GM19467 (cell line): ENCODE results near the gene GPRASP2.

Experiments
- ATAC-seq: cut with Tn5 transposase; IDR thresholded peaks from one replicate; pipeline ENCODE4 v1.9.1; 2021; ENCODE audit warnings: mild to moderate bottlenecking, moderate library complexity; ENCODE audit not compliant: unreplicated experiment

GPRASP2 gene

GRCh38 chrX:102744307-102744706 is 32.1 kb downstream of the GPRASP2 start:
- no peak for ATAC-seq

- ATAC-seq: no peak
These were observed 33.2 kb downstream of the GPRASP2 start for GRCh38 chrX:102745513-102745856.

- no peak for ATAC-seq
These were observed 33.8 kb downstream of the GPRASP2 start for GRCh38 chrX:102745857-102746584.

GRCh38 chrX:102765217-102765616 is 53.0 kb downstream of the GPRASP2 start:
- no peak for ATAC-seq

- ATAC-seq: no peak
These were observed 53.6 kb downstream of the GPRASP2 start for GRCh38 chrX:102765809-102766208.

GRCh38 chrX:102767287-102767686 is 55.0 kb downstream of the GPRASP2 start:
- ATAC-seq: no peak
